Osteoblast (primary cell): ENCODE data around the gene IGF2. TPM values are rescaled to one million over a fixed set of nuclear protein-coding genes. Genes with fewer than 3 reads are reported as not detected.
A peak's percentile ranks its signal among the peaks of the same experiment; 100 is the strongest.

Experiments
- DNase-seq: peaks from one replicate; pipeline ENCODE4 v3.0.0; 2011; ENCODE audit warnings: low spot score, mixed read lengths; ENCODE audit not compliant: insufficient read length; ENCODE audit errors: missing footprints
- H2AFZ ChIP-seq: 2 replicates; pipeline ENCODE4 v1.6.0; 2011; ENCODE audit warnings: mild to moderate bottlenecking, low read length
- H3K27ac ChIP-seq: 2 replicates; pipeline ENCODE4 v1.5.1; 2011; ENCODE audit warnings: mild to moderate bottlenecking, low read depth, low read length, moderate library complexity
- H3K27me3 ChIP-seq: 2 replicates; pipeline ENCODE4 v1.6.0; 2012; ENCODE audit warnings: mild to moderate bottlenecking, control low read depth, inconsistent platforms, low read length, moderate library complexity; ENCODE audit not compliant: insufficient read depth
- H3K36me3 ChIP-seq: 2 replicates; pipeline ENCODE4 v1.5.1; 2011; ENCODE audit warnings: mild to moderate bottlenecking, low read length, control low read depth, moderate library complexity; ENCODE audit not compliant: insufficient read depth
- H3K4me1 ChIP-seq: 2 replicates; pipeline ENCODE4 v1.5.1; 2011; ENCODE audit warnings: mild to moderate bottlenecking, low read length, control low read depth, moderate library complexity; ENCODE audit not compliant: insufficient read depth
- H3K4me2 ChIP-seq: 2 replicates; pipeline ENCODE4 v1.6.0; 2011; ENCODE audit warnings: mild to moderate bottlenecking, low read length; ENCODE audit not compliant: insufficient read depth
- H3K4me3 ChIP-seq: fragments of 200-600 bp; sonication (generic); 3 replicates; pipeline ENCODE4 v1.5.1; 2012; ENCODE audit warnings: mild to moderate bottlenecking, low read length, inconsistent platforms; ENCODE audit not compliant: insufficient read depth
- H3K79me2 ChIP-seq: 2 replicates; pipeline ENCODE4 v1.6.0; 2012; ENCODE audit warnings: mild to moderate bottlenecking, low read length, control low read depth, inconsistent platforms; ENCODE audit not compliant: insufficient read depth
- H3K9me3 ChIP-seq: 2 replicates; pipeline ENCODE4 v1.5.1; 2011; ENCODE audit warnings: low read depth, low read length, control low read depth
- H4K20me1 ChIP-seq: 2 replicates; pipeline ENCODE4 v1.6.0; 2012; ENCODE audit warnings: mild to moderate bottlenecking, low read length, control low read depth; ENCODE audit not compliant: insufficient read depth
- CTCF ChIP-seq: IDR thresholded peaks from 2 replicates; pipeline ENCODE4 v1.5.1; 2011; ENCODE audit warnings: mild to moderate bottlenecking, low read depth, low read length, moderate library complexity; ENCODE audit errors: extremely low read depth
- total RNA-seq: library from RNA; depleted of rRNA; stranded (reverse); fragments of >200 nt; gene quantifications from 2 replicates; pipeline ENCODE4 v1.2.3, GENCODE V29; 2012

Gene IGF2
- total RNA-seq, 1 donor = 68.8 TPM

- H3K4me1 ChIP-seq = peaks cover 34% of the 10 kb centered on the region
- peak; percentile 59 for DNase-seq
Measured at GRCh38 chr11:2099516-2100349, 39.5 kb downstream of the IGF2 start.

GRCh38 chr11:2098691-2099515, 40.3 kb downstream of the IGF2 start:
- H2AFZ ChIP-seq = no peak overlapping the region
- H3K9me3 ChIP-seq = no peaks in the 10 kb centered on the region
- H3K36me3 ChIP-seq = no peaks in the 10 kb centered on the region
- no peak for TF ChIP-seq CTCF
- H3K4me2 ChIP-seq = no peak overlapping the region
- H3K4me3 ChIP-seq = no peak overlapping the region
- H3K79me2 ChIP-seq = no peaks in the 10 kb centered on the region
- no peaks in the 10 kb centered on the region for H4K20me1 ChIP-seq
- H3K27me3 ChIP-seq = no peaks in the 10 kb centered on the region
- peaks cover 42% of the 10 kb centered on the region for H3K4me1 ChIP-seq
- H3K27ac ChIP-seq = no peak overlapping the region
- DNase-seq = peak; percentile 71

More at GRCh38 chr11:2099516-2100349, 39.5 kb downstream of the IGF2 start:
- TF ChIP-seq CTCF = no peak
- H3K36me3 ChIP-seq = no peaks in the 10 kb centered on the region
- H2AFZ ChIP-seq = no peak overlapping the region
- no peaks in the 10 kb centered on the region for H3K79me2 ChIP-seq
- H3K9me3 ChIP-seq = no peaks in the 10 kb centered on the region
- no peak overlapping the region for H3K4me3 ChIP-seq
- H3K4me2 ChIP-seq = no peak overlapping the region
- no peak overlapping the region for H3K27ac ChIP-seq
- no peaks in the 10 kb centered on the region for H4K20me1 ChIP-seq
- no peaks in the 10 kb centered on the region for H3K27me3 ChIP-seq

- peak overlapping the region; percentile 50 for H2AFZ ChIP-seq
- H3K27ac ChIP-seq = peak overlapping the region; percentile 95
Measured at GRCh38 chr11:2097998-2098690, 41.0 kb downstream of the IGF2 start.

More at GRCh38 chr11:2097998-2098690, 41.0 kb downstream of the IGF2 start:
- H3K27me3 ChIP-seq = no peaks in the 10 kb centered on the region
- H3K79me2 ChIP-seq = no peaks in the 10 kb centered on the region
- no peaks in the 10 kb centered on the region for H3K9me3 ChIP-seq
- peaks cover 49% of the 10 kb centered on the region for H3K4me1 ChIP-seq
- H3K36me3 ChIP-seq = no peaks in the 10 kb centered on the region
- no peaks in the 10 kb centered on the region for H4K20me1 ChIP-seq
- DNase-seq = peak; percentile 77
- no peak for TF ChIP-seq CTCF
- H3K4me3 ChIP-seq = no peak overlapping the region
- H3K4me2 ChIP-seq = no peak overlapping the region
